Brain microvascular endothelial cell (primary cell): Measurements from ENCODE around the gene CDK5RAP2.

Experiments used
- DNase-seq: peaks from one replicate; pipeline ENCODE4 v3.0.0-alpha.2; 2020
- H3K27ac ChIP-seq: fragments of 250-450 bp; sonication (Bioruptor Pico); 2 replicates; pipeline ENCODE4 v1.5.1; 2020; ENCODE audit warnings: mild to moderate bottlenecking, moderate library complexity
- H3K27me3 ChIP-seq: fragments of 250-450 bp; sonication (Bioruptor Pico); replicated peaks from 2 replicates; pipeline ENCODE4 v1.5.1; 2020; ENCODE audit warnings: mild to moderate bottlenecking
- H3K36me3 ChIP-seq: fragments of 250-450 bp; sonication (Bioruptor Pico); replicated peaks from 2 replicates; pipeline ENCODE4 v1.5.1; 2020; ENCODE audit warnings: mild to moderate bottlenecking
- H3K4me3 ChIP-seq: 2 replicates; pipeline ENCODE4 v1.5.1; 2011; ENCODE audit warnings: low read depth, mild to moderate bottlenecking, control low read depth, low read length, moderate library complexity
- in situ Hi-C: cut with HindIII; loops from 2 replicates; pipeline ENCODE4 v1.10.0; 2017; ENCODE audit warnings: low sequenced_read_pairs, low pct_ligation_motif_present
- TF ChIP-seq, protein P1 (sequence below): IDR thresholded peaks from 2 replicates; pipeline ENCODE4 v1.5.1; 2011; ENCODE audit warnings: low read depth, mild to moderate bottlenecking, moderate library complexity, low read length, control low read depth, inconsistent platforms; ENCODE audit errors: missing control alignments

CDK5RAP2 gene

GRCh38 chr9:120593955-120594277 is 13.9 kb upstream of the CDK5RAP2 start:
- DNase-seq, result no peak
- Histone ChIP-seq H3K36me3 (no peaks in the 10 kb centered on the region), H3K4me3 (no peak overlapping the region), H3K27me3 (no peaks in the 10 kb centered on the region), H3K27ac (no peak overlapping the region)
- in situ Hi-C loops, result no loop called here
- TF ChIP-seq, protein P1, sequence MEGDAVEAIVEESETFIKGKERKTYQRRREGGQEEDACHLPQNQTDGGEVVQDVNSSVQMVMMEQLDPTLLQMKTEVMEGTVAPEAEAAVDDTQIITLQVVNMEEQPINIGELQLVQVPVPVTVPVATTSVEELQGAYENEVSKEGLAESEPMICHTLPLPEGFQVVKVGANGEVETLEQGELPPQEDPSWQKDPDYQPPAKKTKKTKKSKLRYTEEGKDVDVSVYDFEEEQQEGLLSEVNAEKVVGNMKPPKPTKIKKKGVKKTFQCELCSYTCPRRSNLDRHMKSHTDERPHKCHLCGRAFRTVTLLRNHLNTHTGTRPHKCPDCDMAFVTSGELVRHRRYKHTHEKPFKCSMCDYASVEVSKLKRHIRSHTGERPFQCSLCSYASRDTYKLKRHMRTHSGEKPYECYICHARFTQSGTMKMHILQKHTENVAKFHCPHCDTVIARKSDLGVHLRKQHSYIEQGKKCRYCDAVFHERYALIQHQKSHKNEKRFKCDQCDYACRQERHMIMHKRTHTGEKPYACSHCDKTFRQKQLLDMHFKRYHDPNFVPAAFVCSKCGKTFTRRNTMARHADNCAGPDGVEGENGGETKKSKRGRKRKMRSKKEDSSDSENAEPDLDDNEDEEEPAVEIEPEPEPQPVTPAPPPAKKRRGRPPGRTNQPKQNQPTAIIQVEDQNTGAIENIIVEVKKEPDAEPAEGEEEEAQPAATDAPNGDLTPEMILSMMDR, result no peak

GRCh38 chr9:120593250-120593954 is 13.4 kb upstream of the CDK5RAP2 start:
- Histone ChIP-seq H3K36me3 (no peaks in the 10 kb centered on the region), H3K27ac (no peak overlapping the region), H3K4me3 (no peak overlapping the region), H3K27me3 (no peaks in the 10 kb centered on the region)
- TF ChIP-seq, protein P1, result no peak
- in situ Hi-C loops, result no loop called here
- no peak for DNase-seq

GRCh38 chr9:120592210-120592609 is 12.2 kb upstream of the CDK5RAP2 start:
- Histone ChIP-seq H3K4me3 (no peak overlapping the region), H3K27me3 (no peaks in the 10 kb centered on the region), H3K36me3 (no peaks in the 10 kb centered on the region), H3K27ac (no peak overlapping the region)
- in situ Hi-C loops, result no loop called here
- DNase-seq, result no peak
- TF ChIP-seq, protein P1, result no peak

GRCh38 chr9:120587328-120587727 is 7.4 kb upstream of the CDK5RAP2 start:
- DNase-seq, result no peak
- H3K36me3 ChIP-seq, result no peaks in the 10 kb centered on the region
- H3K27ac ChIP-seq, result no peak overlapping the region
- TF ChIP-seq, protein P1, result no peak
- no peak overlapping the region for H3K4me3 ChIP-seq
- H3K27me3 ChIP-seq, result no peaks in the 10 kb centered on the region
- in situ Hi-C loops, result no loop called here

- in situ Hi-C loops, result no loop called here
- Histone ChIP-seq H3K27me3 (no peaks in the 10 kb centered on the region), H3K27ac (peak overlapping the region; percentile 55), H3K36me3 (no peaks in the 10 kb centered on the region), H3K4me3 (no peak overlapping the region)
- TF ChIP-seq, protein P1, result no peak
- DNase-seq, result peak; percentile 90
Measured at GRCh38 chr9:120583958-120584369, 4.0 kb upstream of the CDK5RAP2 start.
